Measurements from ENCODE around the gene ADCY3. TPM values are rescaled to one million over a fixed set of nuclear protein-coding genes. Genes with fewer than 3 reads are reported as not detected.

ADCY3 gene
- total RNA-seq, 1 donor from 2014 or later = 140 TPM

DNA sequence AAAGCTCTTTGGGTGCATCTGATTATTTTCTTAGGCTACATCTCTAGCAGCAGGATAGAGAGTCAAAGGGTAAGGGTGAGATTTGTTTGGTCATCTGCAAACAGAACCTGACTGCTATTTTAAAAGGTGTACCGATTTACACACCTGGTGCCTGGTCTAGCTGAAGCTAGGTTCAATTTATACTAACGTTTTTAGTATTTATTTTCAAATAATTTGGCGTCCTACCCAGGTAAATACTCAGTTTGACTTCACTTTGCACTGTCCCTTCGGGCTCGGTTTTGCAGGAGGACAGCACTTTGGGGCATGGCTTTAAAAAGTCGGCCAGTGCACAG is 127.5 kb downstream of the ADCY3 start:
- TF ChIP-seq, protein P1, sequence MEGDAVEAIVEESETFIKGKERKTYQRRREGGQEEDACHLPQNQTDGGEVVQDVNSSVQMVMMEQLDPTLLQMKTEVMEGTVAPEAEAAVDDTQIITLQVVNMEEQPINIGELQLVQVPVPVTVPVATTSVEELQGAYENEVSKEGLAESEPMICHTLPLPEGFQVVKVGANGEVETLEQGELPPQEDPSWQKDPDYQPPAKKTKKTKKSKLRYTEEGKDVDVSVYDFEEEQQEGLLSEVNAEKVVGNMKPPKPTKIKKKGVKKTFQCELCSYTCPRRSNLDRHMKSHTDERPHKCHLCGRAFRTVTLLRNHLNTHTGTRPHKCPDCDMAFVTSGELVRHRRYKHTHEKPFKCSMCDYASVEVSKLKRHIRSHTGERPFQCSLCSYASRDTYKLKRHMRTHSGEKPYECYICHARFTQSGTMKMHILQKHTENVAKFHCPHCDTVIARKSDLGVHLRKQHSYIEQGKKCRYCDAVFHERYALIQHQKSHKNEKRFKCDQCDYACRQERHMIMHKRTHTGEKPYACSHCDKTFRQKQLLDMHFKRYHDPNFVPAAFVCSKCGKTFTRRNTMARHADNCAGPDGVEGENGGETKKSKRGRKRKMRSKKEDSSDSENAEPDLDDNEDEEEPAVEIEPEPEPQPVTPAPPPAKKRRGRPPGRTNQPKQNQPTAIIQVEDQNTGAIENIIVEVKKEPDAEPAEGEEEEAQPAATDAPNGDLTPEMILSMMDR (IDR thresholded peaks at IDR 0.05) = no peak
- Histone ChIP-seq H3K36me3 (no peaks in the 10 kb centered on the region), H3K9me3 (no peaks in the 10 kb centered on the region), H3K27ac (peak overlapping the region; percentile 94 to 95), H3K4me1 (peaks cover 4 to 8% of the 10 kb centered on the region in 2 donors), H3K27me3 (no peaks in the 10 kb centered on the region), H3K4me3 (peak overlapping the region; percentile 72 to 74)
- no peak for DNase-seq (ENCODE audit: low spot score in 2 of 2)
- intact Hi-C loops (cut with DNase I) = loop anchor here (2.0 to 5.0 kb wide), 2 partner anchors 302 to 865 kb away; partner anchors contain the start of genes ATAD2B and NCOA1

DNA sequence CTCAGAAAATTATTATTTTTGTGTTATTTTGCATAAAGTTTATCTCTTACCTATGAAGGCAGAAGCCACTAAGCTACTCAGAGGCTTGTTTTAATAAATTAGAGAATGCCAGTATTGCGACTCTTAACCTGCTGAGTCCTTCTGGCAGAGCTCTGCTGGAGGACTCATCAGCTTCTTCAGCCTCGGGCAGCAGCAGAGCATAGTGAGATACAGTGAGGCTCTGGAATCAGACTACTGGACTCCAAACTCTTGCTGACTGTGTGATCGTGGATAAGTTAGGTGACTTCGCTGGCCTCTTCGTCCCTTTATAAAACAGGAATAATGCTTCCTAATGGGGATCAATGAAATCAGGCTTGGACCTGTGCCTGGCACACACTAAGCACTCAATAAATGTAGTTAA is 128.6 kb downstream of the ADCY3 start:
- H3K9me3 ChIP-seq = no peaks in the 10 kb centered on the region
- no peak overlapping the region for H3K27ac ChIP-seq
- no peak for DNase-seq (ENCODE audit: low spot score in 2 of 2)
- intact Hi-C loops (cut with DNase I) = loop anchor here (5.0 kb wide), 1 partner anchor 864 kb away; the partner anchor contains the start of gene ATAD2B
- TF ChIP-seq, protein P1 (IDR thresholded peaks at IDR 0.05) = no peak
- no peaks in the 10 kb centered on the region for H3K27me3 ChIP-seq
- H3K4me1 ChIP-seq = peaks cover 4 to 8% of the 10 kb centered on the region in 2 donors
- H3K36me3 ChIP-seq = no peaks in the 10 kb centered on the region
- H3K4me3 ChIP-seq = no peak overlapping the region

DNA sequence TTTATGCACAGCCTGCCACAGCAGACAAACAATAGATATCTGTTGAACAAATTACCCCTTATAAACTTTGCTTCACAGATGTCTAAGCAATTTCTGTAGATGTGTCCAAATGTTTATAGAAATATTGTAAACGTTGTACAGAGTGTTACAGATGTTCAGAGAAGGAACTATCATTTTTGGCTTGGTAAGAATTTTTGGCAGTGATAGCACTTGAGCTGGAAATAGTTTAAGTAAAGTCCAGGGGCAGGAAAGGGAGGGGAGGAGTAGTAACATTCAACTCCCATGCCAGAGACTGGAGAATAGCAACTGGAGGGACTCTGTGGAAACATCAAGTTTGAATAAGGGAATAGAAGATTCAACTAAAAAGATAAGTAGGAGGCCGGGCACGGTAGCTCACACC is 131.2 kb downstream of the ADCY3 start:
- TF ChIP-seq, protein P1 (IDR thresholded peaks at IDR 0.05) = no peak

DNA sequence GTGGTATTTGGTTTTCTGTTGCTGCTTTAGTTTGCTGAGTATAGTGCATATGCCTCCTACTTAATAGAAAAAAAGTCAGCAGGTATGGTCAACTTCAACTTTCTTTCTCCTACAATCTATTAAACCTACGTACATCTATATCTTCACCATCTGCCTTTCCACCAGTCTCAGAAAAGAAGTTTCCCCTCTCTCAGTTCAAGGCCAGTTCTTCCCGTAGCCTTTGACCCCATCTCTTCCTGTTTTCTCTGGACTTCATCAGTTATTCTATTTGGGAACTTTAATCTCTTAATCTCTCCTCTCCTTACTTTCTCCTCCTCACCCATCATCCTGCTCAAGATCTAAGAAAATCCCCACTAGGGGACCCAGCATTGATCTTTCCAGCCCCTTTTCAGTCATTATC is 132.5 kb downstream of the ADCY3 start:
- intact Hi-C loops (cut with DNase I) = no loop called here
- H3K27ac ChIP-seq = no peak overlapping the region
- DNase-seq (ENCODE audit: low spot score in 2 of 2) = no peak
- no peaks in the 10 kb centered on the region for H3K36me3 ChIP-seq
- TF ChIP-seq, protein P1 (IDR thresholded peaks at IDR 0.05) = no peak
- peaks cover 0 to 3% of the 10 kb centered on the region in 2 donors for H3K4me1 ChIP-seq
- H3K9me3 ChIP-seq = no peaks in the 10 kb centered on the region
- no peaks in the 10 kb centered on the region for H3K27me3 ChIP-seq
- H3K4me3 ChIP-seq = no peak overlapping the region

More for the DNA sequence above, 131.2 kb downstream of the ADCY3 start:
- Histone ChIP-seq H3K27ac (no peak overlapping the region), H3K4me3 (no peak overlapping the region), H3K9me3 (no peaks in the 10 kb centered on the region), H3K27me3 (no peaks in the 10 kb centered on the region), H3K4me1 (peaks cover 3 to 6% of the 10 kb centered on the region in 2 donors), H3K36me3 (no peaks in the 10 kb centered on the region)
- intact Hi-C loops (cut with DNase I) = no loop called here
- no peak for DNase-seq (ENCODE audit: low spot score in 2 of 2)

DNA sequence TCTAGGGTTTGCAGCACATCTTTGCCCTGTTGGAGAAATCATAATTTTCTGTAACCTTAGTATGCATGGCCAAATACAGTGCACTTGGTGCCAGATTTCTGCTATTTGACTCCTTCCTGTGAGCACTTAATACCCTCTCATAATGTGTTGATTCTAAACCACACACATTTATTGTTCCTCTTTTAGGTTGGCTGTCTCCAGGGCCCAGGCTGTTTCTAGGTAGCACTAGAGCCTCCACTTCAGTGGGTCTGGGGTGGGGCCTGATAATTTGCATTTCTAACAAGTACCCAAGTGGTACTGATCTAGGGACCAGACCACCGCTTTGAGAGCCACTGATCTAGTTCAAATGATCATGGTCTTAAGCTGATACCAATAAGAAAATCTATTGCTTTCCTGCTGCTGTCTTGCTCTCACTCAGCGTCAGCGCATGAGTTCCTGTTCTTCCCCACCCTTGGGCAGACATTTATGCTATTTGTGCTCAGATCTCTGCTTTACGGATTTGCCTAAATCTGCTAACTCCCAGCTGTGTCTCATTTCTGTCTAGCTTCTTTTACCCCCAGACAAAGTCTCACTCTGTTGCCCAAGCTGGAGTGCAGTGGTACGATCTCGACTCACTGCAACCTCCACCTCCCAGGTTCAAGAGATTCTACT is 134.2 kb downstream of the ADCY3 start:
- H3K36me3 ChIP-seq = no peaks in the 10 kb centered on the region
- intact Hi-C loops (cut with DNase I) = no loop called here
- no peaks in the 10 kb centered on the region for H3K9me3 ChIP-seq
- TF ChIP-seq, protein P1 (IDR thresholded peaks at IDR 0.05) = no peak
- no peak overlapping the region for H3K27ac ChIP-seq
- no peaks in the 10 kb centered on the region for H3K27me3 ChIP-seq
- no peak for DNase-seq (ENCODE audit: low spot score in 2 of 2)
- H3K4me1 ChIP-seq = no peaks in the 10 kb centered on the region
- H3K4me3 ChIP-seq = no peak overlapping the region
